GM18519 (cell line): Measurements from ENCODE around the gene PLEKHA3.
"Not testable (repeated sequence)": the region's sequence is repeated elsewhere in the genome, so short reads cannot be mapped to it uniquely, and the experiment has no call there.

Experiments used
- ATAC-seq: cut with Tn5 transposase; IDR thresholded peaks from one replicate; pipeline ENCODE4 v1.9.1; 2021; ENCODE audit warnings: mild to moderate bottlenecking, moderate library complexity; ENCODE audit not compliant: unreplicated experiment, low FRiP score

PLEKHA3 gene

DNA sequence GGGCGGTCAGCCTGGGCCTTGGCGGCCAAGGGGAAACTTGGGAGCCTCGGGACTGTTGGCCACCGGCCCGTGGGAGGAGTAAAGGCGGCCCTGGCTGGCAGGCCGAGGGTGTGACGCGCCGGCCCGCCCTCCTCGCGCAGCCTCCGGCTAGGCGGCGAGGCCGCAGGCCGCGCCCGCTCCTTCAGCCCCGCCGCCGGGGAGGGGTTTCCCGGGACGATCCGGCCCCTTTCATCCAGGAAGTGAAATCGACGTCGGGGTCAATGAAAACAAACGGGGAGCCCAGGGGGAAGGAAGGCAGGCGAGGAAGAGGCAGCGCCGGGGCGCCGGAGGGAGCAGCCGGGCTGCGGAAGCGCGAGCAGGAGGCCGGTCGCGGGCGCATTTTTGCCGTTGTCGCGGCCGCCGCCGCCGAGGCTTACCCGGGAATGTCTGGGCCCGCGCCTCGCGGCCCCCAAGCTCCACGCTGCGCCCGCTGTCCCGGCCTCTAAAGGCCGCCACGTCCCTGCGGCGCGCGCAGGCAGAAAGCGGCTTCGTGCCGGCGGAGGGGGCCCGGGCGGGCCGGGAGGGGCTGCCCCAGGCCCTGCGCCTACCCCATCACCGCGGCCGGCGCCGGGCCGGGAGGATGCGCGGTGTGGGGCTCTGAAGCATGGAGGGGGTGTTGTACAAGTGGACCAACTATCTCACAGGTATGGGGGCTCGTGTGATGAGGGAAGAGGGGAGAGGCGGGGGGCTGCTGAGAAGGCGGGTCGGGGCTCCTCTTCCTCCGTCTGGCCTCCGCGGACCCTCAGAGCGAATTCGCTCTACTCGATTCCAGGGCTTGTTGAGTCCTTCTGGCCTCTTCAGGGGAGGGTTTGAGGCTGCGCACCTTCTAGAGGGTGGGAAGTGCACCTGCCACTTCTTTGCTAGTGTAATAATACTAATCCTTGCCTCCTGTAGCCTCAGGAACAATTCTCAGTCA lies at the start of gene PLEKHA3:
Gene PLEKHA3 (plus strand): TSS at position 231 of the 955 bp plus-strand sequence. CDS start 413 bp downstream, at position 644.
- ATAC-seq: peak; percentile 50

DNA sequence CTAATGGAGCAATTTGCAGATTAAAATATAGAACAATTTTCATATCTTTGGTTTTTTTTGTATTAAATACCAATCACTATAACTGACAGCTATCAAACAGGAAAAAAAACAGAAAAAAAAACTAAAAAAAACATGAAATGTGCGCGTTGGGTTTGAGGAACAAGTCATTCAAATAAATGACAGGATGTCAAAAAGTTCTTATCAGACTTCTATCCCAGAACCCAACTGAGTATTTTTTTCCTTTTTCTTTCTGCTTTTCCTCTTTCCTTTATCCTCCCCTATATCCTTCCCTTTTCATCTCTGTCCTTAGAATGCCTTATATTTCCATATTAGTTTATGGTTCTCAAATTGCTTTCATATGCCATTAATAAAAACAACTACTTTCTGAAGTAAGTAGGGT lies 43.6 kb upstream of the PLEKHA3 start:
- ATAC-seq: no peak

DNA sequence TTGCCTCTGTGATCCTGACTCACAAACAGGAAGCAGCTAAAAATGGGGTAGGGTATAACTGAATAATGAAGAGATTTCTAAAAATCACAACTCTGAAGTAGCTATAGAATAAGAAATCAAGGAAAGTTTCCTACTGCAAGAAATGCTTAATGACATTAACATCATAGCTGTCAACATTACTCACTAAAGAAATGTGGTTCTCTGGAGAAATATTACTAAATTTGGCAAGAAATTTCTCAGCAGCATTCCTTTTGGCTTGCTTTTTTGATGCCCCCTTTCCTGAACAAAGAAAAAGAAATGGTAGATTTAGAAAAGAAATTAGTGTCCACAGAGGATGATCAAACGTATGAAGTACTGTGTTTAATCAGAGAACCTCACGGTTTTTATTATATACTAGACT lies 38.8 kb upstream of the PLEKHA3 start:
- no peak for ATAC-seq

DNA sequence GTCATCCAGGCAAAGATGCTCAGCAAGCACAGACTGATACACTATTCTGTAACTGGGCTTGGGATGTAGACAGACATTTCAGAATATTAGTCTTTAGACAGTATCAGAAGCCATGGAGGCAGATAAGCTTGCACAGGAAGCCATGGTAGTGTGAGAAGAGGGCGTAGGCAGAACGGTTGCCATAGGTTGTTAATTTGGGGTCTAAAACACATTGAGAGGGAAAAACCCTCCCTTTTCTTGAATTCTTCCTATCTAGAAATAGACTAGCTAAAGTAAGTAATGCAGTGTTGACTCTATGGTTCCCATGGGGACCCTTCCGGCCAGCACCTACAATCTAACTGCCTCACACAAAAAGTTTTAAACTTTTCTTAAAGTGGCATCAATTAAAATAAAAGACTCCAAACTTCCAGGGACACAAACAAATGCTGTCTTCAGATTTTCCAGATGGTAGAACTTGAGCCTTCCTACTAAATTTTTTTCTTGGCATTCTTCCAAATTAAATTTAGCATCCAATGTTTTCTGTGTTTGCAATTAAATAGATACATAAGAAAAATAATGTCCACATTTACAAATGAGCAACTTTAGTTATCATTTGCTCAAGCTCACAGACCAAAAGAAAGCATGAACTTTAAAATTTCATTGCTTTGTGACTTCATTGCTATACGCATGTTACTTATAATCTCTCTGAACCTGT lies 31.1 kb upstream of the PLEKHA3 start:
- no peak for ATAC-seq

DNA sequence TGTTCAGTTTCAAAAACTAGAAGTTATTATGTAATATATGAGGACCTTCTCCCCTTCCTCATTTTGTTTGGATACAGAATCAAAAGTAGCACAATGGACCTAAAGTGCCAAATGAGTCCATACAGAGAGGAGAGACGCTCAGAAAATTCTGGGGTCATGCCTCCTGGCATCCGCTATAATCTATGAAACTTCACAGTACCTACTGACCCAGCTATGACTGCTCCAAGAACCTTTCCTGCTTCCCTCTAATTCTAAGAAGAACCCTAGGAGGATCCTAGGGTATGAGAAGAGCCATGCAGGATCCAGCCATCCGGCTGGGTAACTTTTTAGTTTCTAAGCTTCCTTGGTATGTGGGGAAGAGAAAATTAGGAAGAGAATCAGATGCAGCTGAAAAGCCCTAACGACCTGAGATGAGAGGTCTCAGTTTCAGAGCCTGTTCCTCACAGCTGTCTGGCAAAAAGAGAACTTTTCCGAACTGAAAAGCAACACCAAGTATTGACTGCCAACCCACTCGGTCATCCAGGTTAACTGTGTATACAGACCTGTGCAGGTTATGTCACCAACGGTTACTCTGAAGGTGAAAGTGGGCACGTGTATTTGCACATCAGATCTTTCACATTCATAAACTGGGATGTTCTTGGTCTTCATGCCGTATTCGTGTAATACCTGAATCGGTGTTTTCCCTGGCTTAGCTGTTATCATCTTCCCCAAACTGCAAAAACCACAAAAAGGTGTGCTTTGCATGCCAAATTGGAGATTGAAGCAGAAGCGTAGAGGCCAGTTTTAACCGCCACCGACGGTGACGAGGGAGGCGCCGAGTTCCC lies 30.3 kb upstream of the PLEKHA3 start:
- peak; percentile 4 for ATAC-seq

DNA sequence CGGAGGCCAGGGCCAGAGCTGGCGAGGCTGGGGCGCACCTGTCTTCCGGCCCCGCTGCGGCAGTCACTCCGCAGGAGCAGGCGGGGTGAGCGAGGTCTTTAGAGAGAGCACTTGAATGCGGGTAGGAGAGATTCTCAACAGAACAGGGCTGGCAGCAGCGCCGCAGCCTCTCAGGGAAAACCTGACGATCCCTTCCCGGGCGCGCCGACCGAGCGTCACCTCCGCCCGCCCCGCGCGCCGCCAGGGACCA lies 29.8 kb upstream of the PLEKHA3 start:
- ATAC-seq: peak; percentile 33

DNA sequence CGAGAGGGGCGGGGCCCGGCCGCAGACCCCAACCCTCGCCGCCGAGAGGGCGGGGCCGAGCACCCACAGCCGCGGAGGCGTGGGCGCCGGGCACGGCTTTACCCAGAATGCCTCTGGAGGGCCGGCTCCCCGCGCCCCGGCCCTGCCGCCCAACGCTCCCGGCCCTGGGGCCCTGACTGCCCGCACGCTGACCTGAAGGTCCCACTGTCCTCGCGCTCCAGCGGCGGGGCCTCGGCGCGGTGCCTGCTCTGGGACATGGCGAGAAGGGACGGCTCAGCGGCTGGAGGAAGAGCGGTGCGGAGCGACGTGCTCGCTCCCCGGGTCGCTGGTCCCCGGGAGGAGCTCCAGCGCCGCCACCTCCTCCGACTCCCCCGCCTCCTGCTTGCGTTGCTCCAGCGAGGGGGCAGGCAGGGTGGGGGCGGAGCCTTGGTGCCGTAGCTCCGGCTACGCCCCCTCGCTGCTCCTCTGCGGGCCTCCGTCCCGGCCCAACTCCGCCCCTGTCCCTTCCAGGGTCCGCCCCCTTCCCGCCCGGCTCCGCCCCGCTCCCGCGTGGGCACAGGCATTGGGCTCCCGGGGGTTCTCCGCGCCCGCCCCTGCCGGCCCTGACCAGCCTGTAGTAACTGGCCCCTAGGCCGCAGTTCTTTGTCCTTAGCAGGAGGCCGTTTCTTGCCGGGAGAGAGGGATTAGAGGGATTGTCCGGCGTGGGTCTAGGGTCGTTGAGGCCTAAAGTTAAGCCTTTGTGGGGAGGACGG lies 29.3 kb upstream of the PLEKHA3 start, which contains the start of the genes PJVK and PRKRA:
Gene PJVK (plus strand): TSS at position 605 of the 752 bp plus-strand sequence. CDS start 2,032 bp downstream, outside the sequence.
Gene PRKRA (minus strand): TSS at position 402 of the 752 bp plus-strand sequence. CDS start 145 bp downstream, at position 257.
- ATAC-seq: peak; percentile 72

DNA sequence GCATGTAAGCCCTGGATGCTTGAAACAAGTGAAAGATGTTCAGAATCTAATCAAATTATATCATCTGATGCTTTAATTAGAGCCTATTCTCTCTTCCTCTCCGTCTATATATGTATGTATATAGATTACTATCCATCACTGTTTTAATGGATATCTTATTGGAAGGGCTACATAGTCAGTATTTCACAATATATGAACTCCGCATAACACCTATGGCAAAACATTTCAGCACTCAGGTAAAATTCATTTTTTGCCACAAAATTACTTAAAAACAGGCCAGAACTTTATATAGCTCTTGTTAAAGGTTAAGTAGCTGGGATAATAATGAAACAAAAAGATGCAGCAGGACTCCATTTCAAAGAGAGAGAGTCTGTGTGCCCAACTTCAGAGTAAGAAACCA lies 27.9 kb upstream of the PLEKHA3 start:
- no peak for ATAC-seq

DNA sequence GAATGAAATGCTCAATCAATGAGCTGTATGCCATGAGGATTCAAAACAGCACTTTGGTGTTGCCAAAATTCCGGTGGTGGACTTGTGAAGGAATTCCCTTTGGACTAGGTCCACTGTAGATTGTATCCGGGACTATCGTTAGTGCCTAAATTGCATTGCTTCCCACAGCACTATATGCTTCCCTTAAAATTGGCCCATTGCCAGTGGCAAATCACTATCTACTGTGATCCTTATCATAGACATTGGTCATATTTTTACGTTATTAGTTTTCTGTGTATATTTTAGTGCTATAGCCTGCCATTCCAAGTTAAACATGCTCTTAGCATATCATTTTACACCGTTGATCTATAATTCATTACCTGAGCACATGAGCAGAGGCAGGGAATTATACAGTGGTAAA lies 27.4 kb upstream of the PLEKHA3 start:
- ATAC-seq: no peak

DNA sequence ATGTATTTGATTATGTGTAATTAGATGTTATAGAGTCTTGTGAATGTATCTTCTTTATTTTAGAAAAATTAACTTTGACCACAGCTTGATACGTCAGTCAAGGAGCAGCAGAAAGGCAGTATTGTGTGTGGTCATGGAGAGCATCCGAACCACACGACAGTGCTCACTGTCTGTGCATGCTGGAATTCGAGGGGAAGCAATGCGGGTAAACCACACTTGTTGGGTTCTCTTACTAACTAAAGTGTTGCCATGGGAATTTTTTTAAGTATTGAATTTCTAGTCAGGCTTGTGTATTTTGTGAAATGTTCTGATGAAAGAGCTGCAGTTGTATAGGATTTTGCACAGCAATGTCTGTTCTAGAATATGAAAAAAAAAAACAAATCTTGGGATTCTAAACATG lies 24.3 kb upstream of the PLEKHA3 start:
- no peak for ATAC-seq

DNA sequence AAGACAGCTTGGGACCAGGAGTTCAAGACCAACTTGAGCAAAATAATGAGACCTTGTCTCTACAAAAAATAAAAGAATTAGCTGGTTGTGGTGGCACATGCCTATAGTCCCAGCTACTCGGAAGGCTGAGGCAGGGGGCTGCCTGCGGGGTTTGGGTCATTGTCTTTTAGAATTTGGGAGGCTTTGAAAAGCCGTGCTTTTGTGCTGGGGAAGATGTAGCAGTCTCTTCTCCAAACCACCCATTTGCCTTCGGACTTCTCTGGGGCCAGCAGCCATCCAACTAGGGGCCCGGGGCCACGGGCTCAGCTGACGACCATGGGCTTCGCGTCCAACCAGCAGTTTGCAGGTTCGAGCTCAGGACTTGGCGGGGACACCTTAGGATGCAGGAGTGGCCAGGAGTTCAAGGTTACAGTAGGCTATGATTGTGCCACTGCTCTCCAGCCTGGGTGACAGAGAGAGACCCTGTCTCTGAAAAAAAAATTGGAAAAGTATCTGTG lies 22.8 kb upstream of the PLEKHA3 start:
- ATAC-seq: no peak

DNA sequence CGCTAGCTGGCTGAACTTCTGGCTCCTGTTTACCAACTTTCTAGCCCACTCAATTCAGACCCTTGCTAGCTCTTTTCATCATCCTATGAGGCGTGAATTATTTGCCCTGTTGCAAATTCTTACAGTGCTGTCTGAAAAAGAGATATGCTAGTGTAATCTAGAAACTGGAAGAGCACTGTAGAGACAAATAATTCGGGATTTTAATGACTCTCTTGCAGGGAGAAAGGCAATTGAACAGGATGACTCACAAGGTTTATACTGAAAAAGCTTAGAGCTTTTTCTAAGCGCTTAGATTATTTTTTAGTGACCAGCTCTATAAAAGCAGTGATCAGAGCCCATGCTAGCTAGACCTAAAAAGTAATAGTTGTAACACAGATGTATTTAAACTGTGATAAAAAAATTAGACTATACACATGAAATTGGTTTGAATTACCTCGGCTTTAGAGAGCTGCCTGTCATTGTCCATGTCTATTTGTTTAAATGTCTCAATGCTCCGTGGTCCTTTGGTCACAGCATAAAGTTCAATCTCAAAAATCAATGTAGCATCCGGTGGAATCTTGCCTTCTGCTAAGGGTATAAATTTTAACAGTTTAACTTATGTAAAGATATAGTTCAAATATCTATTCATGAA lies 10.9 kb upstream of the PLEKHA3 start:
- no peak for ATAC-seq

DNA sequence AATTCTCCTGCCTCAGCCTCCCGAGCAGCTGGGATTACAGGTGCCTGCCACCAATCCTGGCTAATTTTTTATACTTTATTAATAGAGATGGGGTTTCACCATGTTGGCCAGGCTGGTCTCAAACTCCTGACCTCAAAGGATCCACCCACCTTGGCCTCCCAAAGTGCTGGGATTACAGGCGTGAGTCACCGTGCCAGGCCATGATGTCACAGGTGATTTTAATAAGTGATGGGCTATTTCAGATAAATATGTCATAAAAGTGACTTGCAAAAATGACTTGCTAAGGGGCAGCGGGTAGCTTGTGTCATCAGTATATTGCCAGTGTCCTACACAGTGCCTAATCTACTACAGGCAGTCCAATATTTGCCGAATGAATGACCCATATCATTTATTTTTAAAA lies 8.9 kb upstream of the PLEKHA3 start:
- not testable (repeated sequence) for ATAC-seq

DNA sequence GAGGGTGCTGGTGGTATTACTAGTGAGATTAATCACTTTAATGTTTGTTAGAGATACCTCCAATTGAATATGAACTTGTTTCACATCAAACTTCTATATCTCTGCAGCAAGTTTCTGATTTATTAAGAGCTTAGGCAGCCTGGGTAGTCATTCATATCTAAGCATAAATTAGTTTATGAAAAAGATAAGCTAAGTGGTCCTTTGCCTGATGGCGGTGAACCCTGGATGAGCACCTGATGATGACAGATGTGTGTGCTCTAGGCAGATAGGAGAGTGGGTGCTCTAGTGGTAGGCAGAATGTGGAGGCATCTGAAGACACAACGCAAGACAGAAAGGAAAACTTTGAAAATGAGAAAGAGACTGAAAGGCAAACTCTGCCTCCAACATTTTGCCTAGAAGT lies 6.9 kb upstream of the PLEKHA3 start:
- no peak for ATAC-seq

DNA sequence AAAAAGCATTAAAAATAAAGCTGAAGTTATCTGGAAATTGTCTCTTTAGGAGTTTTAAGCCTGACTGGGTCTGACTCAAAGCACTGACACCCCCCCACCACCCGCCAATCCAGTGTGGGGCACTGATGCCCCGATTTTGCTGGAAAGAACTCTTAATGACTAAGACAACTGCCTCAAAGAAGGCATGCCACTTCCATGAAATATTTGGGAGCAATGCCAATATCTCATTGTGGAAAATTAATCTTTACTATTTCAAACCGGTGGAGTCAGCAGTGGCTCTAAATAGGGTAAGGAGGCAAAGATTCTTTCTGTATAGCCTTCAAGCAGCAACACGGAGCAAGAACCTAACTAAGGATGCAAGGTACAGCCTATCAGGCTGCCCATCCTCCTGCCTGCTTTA lies 6.3 kb upstream of the PLEKHA3 start:
- no peak for ATAC-seq

DNA sequence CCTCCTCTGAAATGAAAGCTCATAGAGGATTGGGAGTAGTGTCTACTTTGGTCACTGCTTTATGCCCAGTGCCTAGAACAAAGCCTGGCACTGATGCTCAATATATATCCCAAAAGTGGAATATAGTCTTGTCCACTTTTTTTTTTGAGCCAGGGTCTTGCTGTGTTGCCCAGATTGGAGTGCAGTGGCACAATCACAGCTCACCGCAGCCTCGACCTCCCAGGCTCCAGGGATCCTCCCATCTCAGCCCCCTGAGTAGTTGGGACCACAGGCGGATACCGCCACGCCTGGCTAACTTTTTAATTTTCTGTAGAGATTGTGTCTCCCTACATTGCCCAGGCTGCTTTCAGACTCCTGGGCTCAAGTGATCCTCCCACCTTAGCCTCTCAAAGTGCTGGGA lies 5.7 kb upstream of the PLEKHA3 start:
- ATAC-seq: no peak

DNA sequence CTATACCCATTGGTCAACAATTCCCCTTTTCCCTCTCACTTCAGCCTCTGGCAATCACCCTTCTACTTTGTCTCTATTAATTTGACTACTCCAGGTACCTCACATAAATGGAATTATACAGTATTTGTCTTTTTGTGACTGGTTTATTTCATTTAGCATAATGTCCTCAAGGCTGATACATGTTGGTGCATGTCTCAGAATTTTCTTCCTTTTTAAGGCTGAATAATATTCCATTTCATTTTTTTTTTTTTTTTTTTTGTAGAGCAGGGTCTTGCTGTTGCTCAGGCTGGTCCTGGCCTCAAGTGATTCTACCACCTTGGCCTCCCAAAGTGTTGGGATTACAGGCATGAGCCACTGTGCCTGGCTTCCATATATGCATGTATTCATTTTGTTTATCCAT lies 3.8 kb upstream of the PLEKHA3 start:
- ATAC-seq: no peak

DNA sequence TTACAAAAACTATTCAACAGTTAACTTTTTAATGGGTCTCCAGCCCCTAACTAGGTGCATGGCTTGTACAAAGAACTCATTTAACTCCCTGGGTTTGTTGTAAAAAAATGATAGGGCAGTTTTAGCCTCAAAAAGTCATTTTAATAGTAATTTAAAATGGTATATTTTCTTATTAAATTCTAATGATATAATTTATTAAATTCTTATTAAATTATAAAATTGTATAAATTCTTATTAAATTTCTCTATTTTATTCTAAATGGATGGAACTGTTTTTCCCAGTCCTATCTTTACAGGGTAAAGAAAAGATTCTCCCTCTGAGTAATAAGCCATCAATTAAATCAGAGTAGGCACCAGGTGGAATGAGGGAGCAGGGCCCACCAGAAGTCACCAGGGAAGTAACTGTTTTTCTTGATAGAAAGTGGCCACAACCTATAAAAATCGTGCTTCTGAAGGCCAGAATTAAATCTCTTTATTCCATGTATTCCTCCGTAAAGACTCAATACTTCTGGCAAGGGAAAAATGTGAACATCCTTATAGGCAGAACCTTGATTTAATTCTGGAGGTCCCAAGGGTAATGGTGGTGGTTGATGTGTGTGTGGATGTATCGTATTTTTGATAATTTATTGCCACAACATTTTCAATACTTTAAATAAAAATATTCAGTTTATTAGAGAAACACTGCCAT lies 2.7 kb upstream of the PLEKHA3 start:
- ATAC-seq: no peak

DNA sequence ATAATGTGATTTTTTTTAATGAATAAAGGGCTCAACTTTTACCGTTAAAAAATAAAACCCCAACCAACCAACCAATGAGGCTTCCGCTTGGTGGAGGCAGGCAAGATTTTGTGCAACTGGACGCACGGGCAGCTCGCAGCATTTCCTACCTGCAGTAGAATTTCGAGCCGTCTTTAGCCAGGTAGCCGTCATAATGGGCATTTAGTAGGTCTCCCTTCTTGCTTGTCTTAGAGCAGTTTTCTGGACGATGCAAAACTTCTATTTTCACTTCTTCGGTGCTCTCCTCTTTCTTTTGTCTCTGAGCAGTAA lies 2.2 kb upstream of the PLEKHA3 start:
- no peak for ATAC-seq
